Measurements from ENCODE around the gene HES5. TPM values are rescaled to one million over a fixed set of nuclear protein-coding genes. Genes with fewer than 3 reads are reported as not detected.

Gene HES5
- total RNA-seq, 1 donor from 2014 or later: 2.1 TPM

DNA sequence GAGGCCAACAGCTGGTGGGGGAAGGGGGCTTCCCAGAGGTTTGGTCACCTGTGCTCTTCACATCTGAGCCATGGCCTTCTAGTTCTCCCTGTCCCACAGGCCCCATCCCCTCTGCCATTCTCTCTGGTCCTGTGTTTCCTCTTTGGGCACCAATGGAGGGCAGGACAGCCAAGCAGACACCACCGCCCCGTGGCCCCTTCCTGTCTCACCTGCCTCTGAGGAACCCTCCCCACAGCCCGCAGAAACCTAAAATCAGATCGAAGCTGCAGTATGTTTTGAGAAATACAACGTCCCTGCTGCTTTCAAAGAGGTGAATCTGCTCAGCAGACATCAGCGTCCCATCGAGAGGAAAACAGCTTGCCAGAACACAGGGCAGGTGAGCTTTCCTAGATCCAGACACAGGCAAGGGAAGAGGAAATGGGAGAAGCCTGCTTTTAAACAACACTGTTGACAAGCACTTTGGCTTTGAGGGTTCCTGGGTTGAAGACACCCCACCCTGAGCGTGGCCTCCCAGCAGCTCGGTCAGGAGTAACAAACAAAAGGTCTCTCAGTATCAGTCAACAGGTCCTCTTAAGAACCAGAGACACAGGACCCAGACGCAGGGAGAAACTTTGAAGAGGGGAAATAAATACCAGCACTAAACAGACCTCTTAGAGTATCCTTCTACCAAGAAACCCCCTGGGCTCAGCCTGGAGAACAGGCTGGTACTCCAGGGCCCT, 6.0 kb downstream of the HES5 start:
- DNase-seq (ENCODE audit: low spot score) (no peak), ATAC-seq (no peak)
- intact Hi-C loops (cut with DNase I): no loop called here

DNA sequence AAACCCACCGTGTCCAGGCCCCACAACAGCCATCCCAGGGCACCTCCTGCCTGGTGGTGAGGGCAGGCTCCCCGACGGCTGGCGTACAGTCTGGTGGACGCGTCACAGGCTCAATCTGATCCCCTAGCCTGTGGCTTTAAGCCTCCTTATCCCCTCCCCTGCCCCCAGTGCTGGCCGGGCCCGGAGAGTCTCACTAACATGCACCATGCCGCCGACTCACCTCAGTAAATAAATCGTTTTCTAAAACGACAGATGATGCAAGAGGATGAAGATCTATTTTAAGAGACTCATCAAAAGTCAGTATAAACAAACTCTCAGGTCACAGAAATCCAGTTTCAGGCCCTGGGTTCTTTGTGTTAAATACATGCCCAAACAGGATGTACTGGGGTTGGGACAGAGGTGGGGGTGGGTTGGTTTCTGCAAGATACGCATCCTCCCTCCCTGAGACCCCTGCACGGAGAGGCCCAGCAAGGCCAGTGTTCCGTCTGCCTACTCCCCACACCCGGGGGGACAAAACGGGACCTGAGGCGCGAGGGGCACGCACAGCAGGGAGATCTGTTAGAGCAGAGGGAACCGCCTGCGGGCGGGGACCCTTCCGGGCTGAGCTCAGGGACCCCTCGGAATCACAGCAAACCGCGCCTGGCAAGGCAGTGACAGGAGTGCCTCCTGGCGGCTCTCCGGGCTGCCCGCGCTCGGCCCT, 6.7 kb downstream of the HES5 start:
- intact Hi-C loops (cut with DNase I): no loop called here
- DNase-seq (ENCODE audit: low spot score) (no peak), ATAC-seq (no peak)

DNA sequence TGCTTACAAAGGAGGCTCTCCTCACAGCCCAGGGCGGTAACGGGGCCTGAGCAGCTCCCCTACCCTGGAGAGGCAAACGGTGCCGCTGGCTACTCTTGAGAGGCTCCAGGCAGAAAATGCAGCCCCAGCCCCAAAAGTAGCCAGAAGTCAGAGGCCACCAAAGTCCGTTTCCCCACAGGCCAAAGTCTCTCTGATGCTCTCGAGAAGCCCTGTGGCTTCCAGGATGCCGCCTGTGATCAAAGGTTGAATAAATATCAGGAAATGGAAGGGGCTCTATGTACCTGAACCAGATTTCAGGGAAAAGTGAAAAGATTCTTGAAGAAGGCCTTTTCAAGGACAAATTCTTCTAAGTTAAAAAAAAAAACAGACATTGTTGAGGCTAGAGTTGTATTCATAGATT, 7.8 kb downstream of the HES5 start:
- ATAC-seq (no peak), DNase-seq (ENCODE audit: low spot score) (no peak)
- intact Hi-C loops (cut with DNase I): no loop called here

DNA sequence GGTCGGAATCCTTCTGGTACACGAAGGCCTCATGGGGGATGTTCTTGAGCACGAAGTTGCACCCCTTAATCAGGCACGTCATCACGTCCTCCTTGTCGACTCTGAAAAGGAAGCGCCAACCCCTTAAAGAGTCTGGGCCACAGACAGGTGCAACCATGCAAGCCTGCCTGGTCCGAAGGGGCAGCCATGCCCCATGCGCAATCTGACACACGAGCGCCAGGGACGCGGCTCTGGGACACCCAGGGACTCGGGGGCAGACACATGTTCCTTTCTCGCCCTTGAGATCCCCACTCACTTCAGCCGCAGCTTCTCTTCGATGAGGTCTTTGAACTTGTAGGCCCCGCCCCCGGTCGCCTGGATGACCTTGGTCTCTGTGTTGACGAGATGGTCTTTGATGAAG, 9.3 kb downstream of the HES5 start:
- intact Hi-C loops (cut with DNase I): no loop called here

DNA sequence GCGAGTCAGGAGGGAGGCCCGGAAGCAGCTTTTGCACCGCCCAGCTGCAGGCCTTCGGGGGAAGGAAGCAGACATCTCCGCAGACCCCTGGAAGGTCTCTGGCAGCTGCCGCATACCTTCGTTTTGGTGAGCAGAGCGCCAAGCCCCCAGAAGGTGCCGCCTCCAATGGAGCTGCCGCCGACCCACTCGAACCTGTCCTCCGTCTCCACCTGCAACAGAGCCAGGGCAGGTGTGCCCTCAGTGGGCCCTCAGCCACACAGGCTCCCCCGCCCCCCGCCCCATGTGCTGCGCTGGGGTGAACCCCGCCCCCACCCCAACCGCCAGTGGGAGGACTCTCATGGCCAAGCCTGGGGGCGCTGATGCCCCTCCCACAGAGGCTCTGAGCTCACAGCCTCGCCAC, 9.9 kb downstream of the HES5 start:
- ATAC-seq: no peak
- no peak for DNase-seq (ENCODE audit: low spot score)
- intact Hi-C loops (cut with DNase I): no loop called here

More for the DNA sequence above, 9.3 kb downstream of the HES5 start:
- DNase-seq (ENCODE audit: low spot score): no peak
- no peak for ATAC-seq

DNA sequence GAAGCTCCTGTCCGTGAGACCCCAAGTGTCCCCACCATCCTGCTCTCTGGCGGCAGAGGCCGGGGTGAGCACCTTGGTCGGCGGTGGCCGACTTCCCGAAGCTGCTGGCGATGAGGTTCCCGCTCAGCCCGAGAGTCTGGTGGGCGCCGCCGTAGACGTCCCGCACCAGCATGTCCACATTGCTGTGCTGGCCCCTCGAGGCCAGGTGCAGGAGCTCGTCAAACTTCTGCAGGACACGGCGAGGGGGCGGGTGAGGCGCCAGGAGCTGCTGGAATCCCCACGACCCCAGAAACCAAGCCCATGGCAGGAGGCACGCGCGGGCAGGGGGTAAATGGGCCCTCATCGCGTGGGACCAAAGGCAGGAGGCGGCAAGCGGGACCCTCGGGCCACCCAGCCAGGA, 10.3 kb downstream of the HES5 start:
- intact Hi-C loops (cut with DNase I): no loop called here
- ATAC-seq (no peak), DNase-seq (ENCODE audit: low spot score) (no peak)

DNA sequence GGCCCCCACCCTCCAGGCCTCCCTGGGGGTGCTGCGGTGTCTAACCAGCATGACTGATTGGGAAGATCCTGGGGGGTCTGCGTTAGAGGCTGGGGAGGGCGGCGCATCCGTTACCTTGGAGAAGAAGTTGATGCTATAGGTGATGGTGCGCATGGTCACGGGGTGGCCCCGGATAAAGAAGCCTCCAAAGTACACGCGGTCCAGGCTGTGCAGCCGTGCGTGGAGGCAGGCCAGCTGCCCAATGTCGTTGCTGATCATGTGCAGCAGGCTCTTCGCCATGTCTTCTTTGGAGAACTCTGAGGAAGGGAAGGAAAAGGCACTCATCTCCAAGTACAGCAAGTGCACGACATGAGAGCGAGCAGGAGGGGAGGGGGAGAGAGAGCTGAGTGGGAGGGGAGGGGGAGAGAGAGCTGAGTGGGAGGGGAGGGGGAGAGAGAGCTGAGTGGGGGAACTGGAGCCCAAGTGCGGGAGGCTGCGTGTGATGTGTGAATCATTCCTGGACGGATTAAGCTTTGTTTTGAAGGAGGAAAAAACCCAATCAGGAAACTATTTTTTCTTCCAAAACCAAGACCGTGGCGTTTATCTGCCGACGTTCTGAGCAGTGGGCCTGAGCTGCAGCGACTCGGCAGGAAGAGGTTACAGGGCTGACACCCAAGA, 10.9 kb downstream of the HES5 start:
- ATAC-seq (no peak), DNase-seq (ENCODE audit: low spot score) (no peak)
- intact Hi-C loops (cut with DNase I): no loop called here

DNA sequence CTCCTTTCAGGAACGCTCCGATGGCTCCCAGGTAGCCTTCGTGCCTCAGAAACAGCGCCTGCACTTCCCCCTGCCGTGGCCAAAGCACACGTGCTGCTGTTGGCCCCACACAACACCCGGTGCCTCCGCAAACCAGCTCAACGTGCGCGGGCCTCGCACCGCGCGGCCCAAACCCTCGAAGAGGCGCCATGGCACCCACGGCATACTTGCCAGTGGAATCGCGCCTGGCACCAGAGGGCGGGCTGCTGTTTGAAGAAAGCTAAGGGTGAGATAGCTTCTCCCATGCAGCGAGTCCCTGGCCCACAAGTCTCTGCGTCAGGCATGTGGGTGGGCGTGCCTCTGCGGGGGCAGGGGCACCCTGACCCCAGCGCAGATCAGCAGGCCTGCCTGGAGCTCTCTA, 11.5 kb downstream of the HES5 start:
- intact Hi-C loops (cut with DNase I): no loop called here
- no peak for DNase-seq (ENCODE audit: low spot score)
- no peak for ATAC-seq

DNA sequence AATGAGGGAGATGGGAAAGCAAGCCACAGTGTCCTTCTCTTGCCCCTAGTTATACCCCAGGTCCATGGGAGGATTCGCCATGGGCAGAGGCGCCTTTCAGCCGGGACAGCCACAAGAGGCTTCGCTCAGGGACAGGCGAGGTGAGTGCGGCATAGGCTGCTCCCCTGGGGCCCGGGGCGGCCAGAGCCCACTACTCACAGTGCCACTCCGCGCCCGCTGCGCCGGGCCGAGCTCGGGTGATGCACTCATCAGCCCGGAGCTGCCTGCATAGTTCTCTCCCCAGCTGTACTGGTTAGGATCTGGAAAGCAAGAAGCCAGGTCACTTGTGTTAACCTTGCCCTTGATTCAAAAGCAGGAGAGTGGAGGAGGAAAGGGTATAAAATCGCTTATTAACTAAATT, 12.1 kb downstream of the HES5 start:
- intact Hi-C loops (cut with DNase I): no loop called here
- no peak for DNase-seq (ENCODE audit: low spot score)
- no peak for ATAC-seq

DNA sequence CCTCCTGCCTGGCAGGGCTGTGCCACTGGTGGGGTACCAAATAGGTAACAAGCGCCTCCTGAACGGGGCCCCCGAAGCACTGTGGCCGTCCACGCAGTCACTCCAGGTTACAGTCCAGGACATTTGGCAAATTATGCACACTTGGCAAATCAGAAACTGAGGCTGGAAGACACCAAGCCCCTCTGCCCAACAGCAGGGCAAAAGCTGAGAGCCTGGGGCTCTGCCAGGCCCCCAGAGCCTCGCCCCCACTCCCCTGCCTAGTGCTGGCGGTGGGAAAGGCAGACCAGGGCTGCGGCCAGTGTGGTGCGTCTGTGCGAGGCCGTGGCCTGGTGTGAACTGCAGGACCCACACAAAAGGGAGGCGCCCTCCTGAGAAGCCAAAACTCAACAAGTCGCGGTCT, 13.1 kb downstream of the HES5 start:
- intact Hi-C loops (cut with DNase I): no loop called here
- DNase-seq (ENCODE audit: low spot score) (no peak), ATAC-seq (no peak)

DNA sequence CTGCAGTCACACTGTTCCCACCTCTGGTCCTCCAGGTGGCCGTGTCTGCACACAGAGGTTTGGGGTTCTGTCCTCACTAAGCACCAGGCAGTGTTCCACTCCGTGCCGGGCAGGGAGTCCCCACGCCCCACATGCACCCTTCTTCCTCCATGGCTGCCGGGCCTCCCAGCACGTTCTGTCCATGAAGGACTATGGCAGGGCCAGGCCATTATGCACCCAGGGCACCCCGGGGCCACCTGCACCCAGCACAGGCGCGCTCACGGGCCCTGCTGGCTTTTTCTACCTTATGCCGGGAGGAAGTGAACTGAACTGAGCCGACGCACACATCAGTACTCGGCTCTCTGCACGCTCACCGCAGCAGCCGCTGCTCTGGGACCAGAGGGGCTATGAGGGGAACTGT, 13.9 kb downstream of the HES5 start:
- DNase-seq (ENCODE audit: low spot score) (no peak), ATAC-seq (no peak)
- intact Hi-C loops (cut with DNase I): no loop called here

DNA sequence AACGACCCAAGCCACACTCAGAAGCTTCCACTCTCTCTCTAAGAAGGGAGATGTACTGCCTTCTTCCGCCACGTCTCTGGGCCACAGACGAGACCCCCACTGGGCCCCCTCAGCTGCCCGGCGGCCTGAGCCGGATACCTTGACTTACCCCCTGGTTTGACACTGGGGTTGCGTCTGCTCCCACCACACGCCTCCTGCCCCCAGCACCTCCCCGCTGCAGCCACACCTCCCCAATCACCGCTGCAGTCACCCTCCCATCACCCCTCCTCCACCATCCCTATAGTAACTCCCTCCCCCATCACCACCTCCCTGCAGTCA, 14.3 kb downstream of the HES5 start:
- ATAC-seq (no peak), DNase-seq (ENCODE audit: low spot score) (no peak)
- intact Hi-C loops (cut with DNase I): no loop called here

DNA sequence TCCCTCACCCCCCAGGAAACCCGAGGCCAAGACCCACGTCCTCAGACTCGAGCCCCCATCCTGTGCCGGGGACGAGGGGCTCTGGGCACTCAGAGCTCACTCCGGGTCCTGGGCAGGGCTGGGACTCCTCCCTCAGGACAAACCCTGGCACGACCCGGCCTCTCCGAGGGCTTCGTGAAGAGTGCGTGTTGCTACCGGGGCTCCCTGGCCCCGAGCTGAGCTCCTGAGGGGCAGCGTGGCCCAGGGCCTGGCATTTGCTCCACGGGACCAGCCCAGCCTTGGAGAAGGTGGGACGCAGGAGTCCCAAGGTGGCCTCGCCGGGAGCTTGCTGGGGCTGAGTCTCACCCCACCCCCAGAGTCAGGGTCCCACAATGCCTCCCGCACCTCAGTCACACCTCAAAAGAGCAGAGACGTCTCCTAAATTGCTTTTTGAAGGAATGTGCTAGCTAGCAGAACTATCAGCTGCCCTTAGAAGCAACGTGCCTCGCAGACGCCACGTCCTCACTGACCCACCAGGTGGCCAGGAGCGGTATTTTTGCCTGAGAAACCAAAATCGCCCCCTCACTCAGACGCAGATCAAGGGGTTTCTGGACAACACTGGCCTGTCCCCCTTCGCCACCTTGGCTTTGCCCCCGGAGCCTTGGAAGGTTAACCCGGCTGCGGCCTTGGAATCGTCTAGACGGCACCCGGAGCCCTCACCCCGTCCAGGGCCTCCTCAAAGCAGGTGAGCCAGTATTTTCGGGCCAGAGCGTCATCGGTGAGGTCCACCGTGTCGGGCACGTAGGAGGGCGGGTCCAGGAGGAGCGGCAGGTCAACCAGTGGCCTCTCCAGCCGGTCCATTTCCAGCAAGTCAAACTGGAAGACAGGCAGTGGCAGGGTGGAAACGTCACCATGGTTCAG, 14.9 kb downstream of the HES5 start:
- DNase-seq (ENCODE audit: low spot score) (no peak), ATAC-seq (no peak)
- intact Hi-C loops (cut with DNase I): no loop called here

DNA sequence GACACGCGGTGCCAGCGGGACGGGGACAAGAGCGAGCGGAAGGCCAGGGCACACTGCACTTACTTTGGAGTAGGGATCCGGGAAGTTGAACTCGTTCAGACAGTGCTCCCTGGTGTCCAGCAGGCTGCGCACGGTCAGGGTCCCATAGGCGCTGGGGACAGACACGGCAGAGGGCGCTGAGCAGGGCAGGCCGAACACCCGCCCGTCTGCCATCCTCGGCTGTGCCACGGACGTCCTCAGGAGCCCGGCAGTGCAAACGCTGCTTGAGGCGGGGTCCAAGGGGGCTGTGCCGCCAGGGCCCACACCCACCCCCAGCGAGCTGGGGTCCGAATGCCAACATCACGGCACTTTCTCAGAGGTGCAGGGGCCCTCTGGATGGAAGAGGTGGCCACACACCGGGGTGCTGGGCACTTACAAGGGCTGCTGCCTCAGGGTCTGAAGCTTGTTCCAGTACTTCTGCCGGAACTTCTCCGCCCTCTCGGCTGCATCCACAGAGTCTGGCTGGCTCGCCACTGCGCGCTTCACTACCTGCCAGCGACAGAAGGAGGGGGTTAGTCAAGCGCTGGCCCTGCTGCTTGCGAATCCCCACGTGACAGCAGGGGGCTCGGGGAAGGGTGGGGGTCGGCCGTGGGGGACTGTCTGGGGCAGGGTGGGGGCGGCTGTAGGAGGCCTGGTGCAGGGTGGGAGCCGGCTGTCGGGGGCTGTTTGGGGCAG, 16.0 kb downstream of the HES5 start:
- intact Hi-C loops (cut with DNase I): no loop called here
- no peak for DNase-seq (ENCODE audit: low spot score)
- no peak for ATAC-seq

DNA sequence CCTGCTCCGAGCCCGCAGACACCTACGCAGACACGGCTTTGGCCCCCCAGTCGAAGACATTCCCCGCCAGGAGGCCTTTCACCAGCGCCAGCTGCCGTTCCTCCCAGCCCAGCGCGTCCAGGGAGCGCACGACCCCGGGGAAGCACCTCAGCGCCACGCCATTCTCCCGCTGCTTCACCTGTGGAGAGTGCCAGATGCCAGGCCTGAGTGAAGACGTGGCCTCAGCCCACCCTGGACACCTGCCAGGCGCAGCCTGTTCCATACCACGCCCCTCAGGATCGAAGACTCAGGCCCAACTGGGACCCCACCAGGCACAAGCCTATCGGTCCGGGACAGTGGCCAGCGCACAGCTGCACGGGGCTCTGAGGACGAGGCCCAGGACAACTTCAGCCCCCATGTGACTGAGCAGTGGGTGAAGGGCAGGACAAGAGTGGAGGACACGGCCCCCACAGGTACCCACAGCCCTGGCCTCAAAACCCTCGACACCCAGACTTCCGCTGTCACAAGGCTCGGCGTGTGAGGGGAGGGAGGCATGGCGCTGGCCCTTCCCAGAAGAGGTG, 17.1 kb downstream of the HES5 start:
- DNase-seq (ENCODE audit: low spot score) (no peak), ATAC-seq (no peak)
- intact Hi-C loops (cut with DNase I): no loop called here

DNA sequence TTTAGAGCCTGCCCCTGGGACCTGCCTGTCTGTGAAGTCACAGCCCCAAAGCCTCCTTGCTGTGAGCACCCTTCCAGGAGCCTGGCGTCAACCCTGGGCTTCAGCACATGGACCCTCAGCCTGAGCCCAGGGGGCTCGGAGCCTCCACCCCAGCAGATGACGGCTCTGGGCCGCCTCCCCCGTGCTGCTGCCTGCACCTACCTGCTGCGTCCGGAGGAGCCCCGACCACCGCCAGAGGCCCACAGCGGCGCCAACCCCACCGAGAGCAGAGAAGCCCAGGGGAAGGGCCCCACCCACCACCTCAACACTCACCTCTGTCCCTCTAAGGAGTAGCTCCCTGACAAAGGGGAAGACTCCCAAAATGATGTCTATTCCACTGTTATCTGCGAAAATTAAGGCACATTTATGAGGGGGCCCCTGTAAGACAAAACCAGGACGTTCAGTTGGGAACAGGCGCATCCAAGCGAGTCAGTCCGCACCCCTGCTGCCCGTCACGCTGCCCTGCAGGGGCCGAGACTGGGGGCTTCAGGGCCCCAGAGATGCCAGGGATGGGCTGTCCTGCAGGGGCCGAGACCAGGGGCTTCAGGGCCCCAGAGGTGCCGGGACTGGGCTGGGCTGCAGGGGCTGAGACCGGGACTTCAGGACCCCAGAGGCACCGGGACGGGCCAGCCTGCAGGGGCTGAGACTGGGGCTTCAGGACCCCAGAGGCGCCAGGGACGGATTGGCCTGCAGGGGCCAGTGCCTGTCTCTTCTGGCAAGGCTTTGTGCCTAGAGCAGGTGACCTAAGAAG, 19.5 kb downstream of the HES5 start:
- intact Hi-C loops (cut with DNase I): no loop called here
- no peak for ATAC-seq
- no peak for DNase-seq (ENCODE audit: low spot score)

DNA sequence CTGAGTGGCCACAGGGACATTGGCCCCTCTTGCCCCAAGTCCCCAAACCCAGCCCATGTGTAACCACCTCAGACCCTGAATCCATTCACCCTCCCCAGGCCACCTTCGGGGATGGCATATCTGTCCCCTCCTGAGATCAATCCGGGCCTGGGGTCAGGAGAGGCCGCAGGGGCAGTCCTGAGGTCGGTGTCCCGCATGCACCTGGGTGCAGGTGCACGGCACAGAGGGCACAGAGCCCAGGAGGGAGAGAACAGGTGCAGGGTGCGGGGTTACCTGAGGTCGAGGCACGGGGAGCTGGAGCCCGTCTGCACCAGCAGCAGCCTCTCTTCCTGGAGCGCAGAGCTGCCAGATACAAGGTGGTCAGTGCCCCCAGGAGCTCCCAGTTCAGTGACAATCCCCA, 20.5 kb downstream of the HES5 start:
- intact Hi-C loops (cut with DNase I): loop anchor here (5.0 kb wide), 1 partner anchor 87 kb away; no protein-coding TSS in a partner anchor
- DNase-seq (ENCODE audit: low spot score): no peak
- ATAC-seq: no peak

DNA sequence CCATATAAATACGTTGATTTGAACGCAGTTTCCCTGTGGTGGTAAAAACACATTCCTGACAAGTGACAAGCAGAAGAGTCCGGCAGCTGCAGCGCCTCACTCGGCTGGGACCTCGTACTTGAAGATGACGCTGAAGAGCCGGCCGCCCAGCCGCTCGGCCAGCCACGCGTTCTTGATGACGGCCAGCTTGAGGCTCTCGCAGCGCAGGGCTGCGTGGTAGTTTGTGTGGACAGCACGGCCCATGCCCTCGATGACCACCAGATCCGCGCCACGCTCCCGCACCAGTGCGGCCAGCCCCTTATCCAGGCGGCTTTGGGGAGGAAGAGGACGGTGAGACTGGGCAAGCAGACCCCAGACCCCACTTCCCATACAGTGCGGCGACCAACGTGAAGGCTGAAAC, 21.3 kb downstream of the HES5 start:
- DNase-seq (ENCODE audit: low spot score) (no peak), ATAC-seq (no peak)
- intact Hi-C loops (cut with DNase I): loop anchor here (5.0 kb wide), 1 partner anchor 86 kb away; no protein-coding TSS in a partner anchor

All from sciatic nerve (tissue), 2 donors.